ENCODE measurements around the gene DPP10. TPM values are rescaled to one million over a fixed set of nuclear protein-coding genes. Genes with fewer than 3 reads are reported as not detected.
"Not testable (repeated sequence)": the region's sequence is repeated elsewhere in the genome, so short reads cannot be mapped to it uniquely, and the experiment has no call there.

The DPP10 gene
- total and polyA plus RNA-seq, 4 donors = 0.08 to 5.0 (median 0.27) TPM

GRCh38 chr2:115077626-115078025, 635.2 kb downstream of the DPP10 start:
- Histone ChIP-seq H3K4me3 (no peak overlapping the region), H3K27me3 (ENCODE audit: control insufficient read depth in 3 of 3, insufficient read depth in 3 of 3, low read length in 2 of 3) (no peaks in the 10 kb centered on the region), H3K9me3 (ENCODE audit: control insufficient read depth in 4 of 4, insufficient read depth in 3 of 4, low read length in 3 of 4) (no peaks in the 10 kb centered on the region), H3K4me1 (ENCODE audit: control insufficient read depth in 5 of 5, insufficient read depth in 5 of 5, low read length in 5 of 5) (no peaks in the 10 kb centered on the region), H3K27ac (ENCODE audit: low read depth in 1 of 2, low read length in 1 of 2) (no peak overlapping the region), H3K36me3 (ENCODE audit: control insufficient read depth in 4 of 4, insufficient read depth in 4 of 4, low read length in 4 of 4) (no peaks in the 10 kb centered on the region), H3K9ac (ENCODE audit: insufficient read depth in 1 of 2, low read length in 2 of 2) (no peak overlapping the region)
- no peak for TF ChIP-seq CTCF (IDR thresholded peaks at IDR 0.05; ENCODE audit: control extremely low read depth, extremely low read depth)
- WGBS, 2 donors = 50 to 62% methylated on average over 1 of the region's 1 CpG
- no peak for ATAC-seq (ENCODE audit: insufficient read depth, low FRiP score)
- no peak for DNase-seq

GRCh38 chr2:115083225-115083624, 640.8 kb downstream of the DPP10 start:
- peak; percentile 4 to 24 (median 16) for DNase-seq

GRCh38 chr2:115083711-115084110, 641.3 kb downstream of the DPP10 start:
- H3K27me3 ChIP-seq (ENCODE audit: control insufficient read depth in 3 of 3, insufficient read depth in 3 of 3, low read length in 2 of 3) = peaks cover 0 to 3% (median 0%) of the 10 kb centered on the region in 3 donors
- H3K9ac ChIP-seq (ENCODE audit: insufficient read depth in 1 of 2, low read length in 2 of 2) = no peak overlapping the region
- no peak overlapping the region for H3K27ac ChIP-seq (ENCODE audit: low read depth in 1 of 2, low read length in 1 of 2)
- no peaks in the 10 kb centered on the region for H3K4me1 ChIP-seq (ENCODE audit: control insufficient read depth in 5 of 5, insufficient read depth in 5 of 5, low read length in 5 of 5)
- DNase-seq (no peak), ATAC-seq (ENCODE audit: insufficient read depth, low FRiP score) (no peak)
- 87 to 93% methylated on average over 2 of the region's 2 CpGs for WGBS, 2 donors
- no peaks in the 10 kb centered on the region for H3K36me3 ChIP-seq (ENCODE audit: control insufficient read depth in 4 of 4, insufficient read depth in 4 of 4, low read length in 4 of 4)
- H3K4me3 ChIP-seq = no peak overlapping the region
- H3K9me3 ChIP-seq (ENCODE audit: control insufficient read depth in 4 of 4, insufficient read depth in 3 of 4, low read length in 3 of 4) = no peaks in the 10 kb centered on the region
- TF ChIP-seq CTCF (IDR thresholded peaks at IDR 0.05; ENCODE audit: control extremely low read depth, extremely low read depth) = no peak

More at GRCh38 chr2:115083225-115083624, 640.8 kb downstream of the DPP10 start:
- Histone ChIP-seq H3K9me3 (ENCODE audit: control insufficient read depth in 4 of 4, insufficient read depth in 3 of 4, low read length in 3 of 4) (no peaks in the 10 kb centered on the region), H3K36me3 (ENCODE audit: control insufficient read depth in 4 of 4, insufficient read depth in 4 of 4, low read length in 4 of 4) (no peaks in the 10 kb centered on the region), H3K4me3 (no peak overlapping the region), H3K9ac (ENCODE audit: insufficient read depth in 1 of 2, low read length in 2 of 2) (no peak overlapping the region), H3K4me1 (ENCODE audit: control insufficient read depth in 5 of 5, insufficient read depth in 5 of 5, low read length in 5 of 5) (no peaks in the 10 kb centered on the region), H3K27ac (ENCODE audit: low read depth in 1 of 2, low read length in 1 of 2) (no peak overlapping the region), H3K27me3 (ENCODE audit: control insufficient read depth in 3 of 3, insufficient read depth in 3 of 3, low read length in 2 of 3) (peaks cover 0 to 3% (median 0%) of the 10 kb centered on the region in 3 donors)
- TF ChIP-seq CTCF (IDR thresholded peaks at IDR 0.05; ENCODE audit: control extremely low read depth, extremely low read depth) = no peak
- ATAC-seq (ENCODE audit: insufficient read depth, low FRiP score) = no peak
- 81 to 86% methylated on average over 4 of the region's 4 CpGs for WGBS, 2 donors

- WGBS, 2 donors = 57 to 82% methylated on average over 5 of the region's 5 CpGs
- peak in 1 of 3 donors; percentile 6 for DNase-seq
These were observed 642.0 kb downstream of the DPP10 start for GRCh38 chr2:115084446-115084845.

GRCh38 chr2:115086051-115086620, 643.7 kb downstream of the DPP10 start:
- not testable (repeated sequence) for H3K9ac ChIP-seq (ENCODE audit: insufficient read depth in 1 of 2, low read length in 2 of 2); H3K4me1 ChIP-seq (ENCODE audit: control insufficient read depth in 5 of 5, insufficient read depth in 5 of 5, low read length in 5 of 5); H3K4me3 ChIP-seq; H3K9me3 ChIP-seq (ENCODE audit: control insufficient read depth in 4 of 4, insufficient read depth in 3 of 4, low read length in 3 of 4); H3K27ac ChIP-seq (ENCODE audit: low read depth in 1 of 2, low read length in 1 of 2); ATAC-seq (ENCODE audit: insufficient read depth, low FRiP score); H3K36me3 ChIP-seq (ENCODE audit: control insufficient read depth in 4 of 4, insufficient read depth in 4 of 4, low read length in 4 of 4); DNase-seq; H3K27me3 ChIP-seq (ENCODE audit: control insufficient read depth in 3 of 3, insufficient read depth in 3 of 3, low read length in 2 of 3)
- 91 to 92% methylated on average over 8 of the region's 8 CpGs for WGBS, 2 donors

More at GRCh38 chr2:115084446-115084845, 642.0 kb downstream of the DPP10 start:
- Histone ChIP-seq H3K9me3 (ENCODE audit: control insufficient read depth in 4 of 4, insufficient read depth in 3 of 4, low read length in 3 of 4) (no peaks in the 10 kb centered on the region), H3K27me3 (ENCODE audit: control insufficient read depth in 3 of 3, insufficient read depth in 3 of 3, low read length in 2 of 3) (peaks cover 0 to 3% (median 0%) of the 10 kb centered on the region in 3 donors), H3K9ac (ENCODE audit: insufficient read depth in 1 of 2, low read length in 2 of 2) (no peak overlapping the region), H3K4me1 (ENCODE audit: control insufficient read depth in 5 of 5, insufficient read depth in 5 of 5, low read length in 5 of 5) (no peaks in the 10 kb centered on the region), H3K36me3 (ENCODE audit: control insufficient read depth in 4 of 4, insufficient read depth in 4 of 4, low read length in 4 of 4) (no peaks in the 10 kb centered on the region), H3K27ac (ENCODE audit: low read depth in 1 of 2, low read length in 1 of 2) (no peak overlapping the region), H3K4me3 (no peak overlapping the region)
- ATAC-seq (ENCODE audit: insufficient read depth, low FRiP score) = no peak
- no peak for TF ChIP-seq CTCF (IDR thresholded peaks at IDR 0.05; ENCODE audit: control extremely low read depth, extremely low read depth)

Measured in lung (tissue), 12 donors.